Left kidney (tissue), 8 donors: ENCODE results near the gene TMEM134. TPM values are rescaled to one million over a fixed set of nuclear protein-coding genes. Genes with fewer than 3 reads are reported as not detected.
"Not testable (repeated sequence)": the region's sequence is repeated elsewhere in the genome, so short reads cannot be mapped to it uniquely, and the experiment has no call there.

Experiments used
- DNase-seq: peaks from one replicate; pipeline ENCODE4 v3.0.0-alpha.2; 2013
- long read RNA-seq, 8 donors: transcript quantifications; one replicate each; lab custom pipeline, GENCODE V29; 2026
- polyA plus RNA-seq: library from polyadenylated mRNA; unstranded; fragments of 120-200 nt; gene quantifications from one replicate; pipeline ENCODE4 v1.2.1, GENCODE V29; 2013; ENCODE audit not compliant: insufficient read length

The TMEM134 gene, protein sequence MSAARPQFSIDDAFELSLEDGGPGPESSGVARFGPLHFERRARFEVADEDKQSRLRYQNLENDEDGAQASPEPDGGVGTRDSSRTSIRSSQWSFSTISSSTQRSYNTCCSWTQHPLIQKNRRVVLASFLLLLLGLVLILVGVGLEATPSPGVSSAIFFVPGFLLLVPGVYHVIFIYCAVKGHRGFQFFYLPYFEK
- 39.4 TPM for polyA plus RNA-seq
- long read RNA-seq, donor 1, transcript TMEM134-201 (7 exons, 3,534 nt), result major isoform, 27 of 60 reads
- long read RNA-seq, donor 1, transcript TMEM134-205 (3 exons, 565 nt), result minor isoform, 13 of 60 reads
- long read RNA-seq, donor 1, partial matches to known transcripts, result 0 of 60 reads
- long read RNA-seq, donor 1, other reads (novel, unspliced or antisense), result 14 of 60 reads
- long read RNA-seq, donor 2, transcript TMEM134-201 (7 exons, 3,534 nt), result major isoform, 20 of 39 reads
- long read RNA-seq, donor 2, transcript TMEM134-205 (3 exons, 565 nt), result minor isoform, 5 of 39 reads
- long read RNA-seq, donor 2, partial matches to known transcripts, result 0 of 39 reads
- long read RNA-seq, donor 2, other reads (novel, unspliced or antisense), result 7 of 39 reads
- long read RNA-seq, donor 3, transcript TMEM134-201 (7 exons, 3,534 nt), result major isoform, 13 of 42 reads
- long read RNA-seq, donor 3, transcript TMEM134-205 (3 exons, 565 nt), result minor isoform, 7 of 42 reads
- long read RNA-seq, donor 3, partial matches to known transcripts, result 11 of 42 reads
- long read RNA-seq, donor 3, other reads (novel, unspliced or antisense), result 6 of 42 reads
- long read RNA-seq, donor 4, transcript TMEM134-201 (7 exons, 3,534 nt), result major isoform, 5 of 7 reads
- long read RNA-seq, donor 4, partial matches to known transcripts, result 0 of 7 reads
- long read RNA-seq, donor 4, other reads (novel, unspliced or antisense), result 0 of 7 reads
- long read RNA-seq, donor 5, transcript TMEM134-201 (7 exons, 3,534 nt), result major isoform, 49 of 81 reads
- long read RNA-seq, donor 5, transcript TMEM134-205 (3 exons, 565 nt), result minor isoform, 12 of 81 reads
- long read RNA-seq, donor 5, partial matches to known transcripts, result 0 of 81 reads
- long read RNA-seq, donor 5, other reads (novel, unspliced or antisense), result 17 of 81 reads
- long read RNA-seq, donor 6, transcript TMEM134-201 (7 exons, 3,534 nt), result major isoform, 24 of 44 reads
- long read RNA-seq, donor 6, transcript TMEM134-205 (3 exons, 565 nt), result minor isoform, 6 of 44 reads
- long read RNA-seq, donor 6, partial matches to known transcripts, result 6 of 44 reads
- long read RNA-seq, donor 6, other reads (novel, unspliced or antisense), result 5 of 44 reads
- long read RNA-seq, donor 7, transcript TMEM134-201 (7 exons, 3,534 nt), result major isoform, 42 of 75 reads
- long read RNA-seq, donor 7, transcript TMEM134-205 (3 exons, 565 nt), result minor isoform, 7 of 75 reads
- long read RNA-seq, donor 7, partial matches to known transcripts, result 5 of 75 reads
- long read RNA-seq, donor 7, other reads (novel, unspliced or antisense), result 12 of 75 reads
- long read RNA-seq, donor 8, transcript TMEM134-201 (7 exons, 3,534 nt), result major isoform, 11 of 18 reads
- long read RNA-seq, donor 8, partial matches to known transcripts, result 0 of 18 reads
- long read RNA-seq, donor 8, other reads (novel, unspliced or antisense), result 6 of 18 reads

DNA sequence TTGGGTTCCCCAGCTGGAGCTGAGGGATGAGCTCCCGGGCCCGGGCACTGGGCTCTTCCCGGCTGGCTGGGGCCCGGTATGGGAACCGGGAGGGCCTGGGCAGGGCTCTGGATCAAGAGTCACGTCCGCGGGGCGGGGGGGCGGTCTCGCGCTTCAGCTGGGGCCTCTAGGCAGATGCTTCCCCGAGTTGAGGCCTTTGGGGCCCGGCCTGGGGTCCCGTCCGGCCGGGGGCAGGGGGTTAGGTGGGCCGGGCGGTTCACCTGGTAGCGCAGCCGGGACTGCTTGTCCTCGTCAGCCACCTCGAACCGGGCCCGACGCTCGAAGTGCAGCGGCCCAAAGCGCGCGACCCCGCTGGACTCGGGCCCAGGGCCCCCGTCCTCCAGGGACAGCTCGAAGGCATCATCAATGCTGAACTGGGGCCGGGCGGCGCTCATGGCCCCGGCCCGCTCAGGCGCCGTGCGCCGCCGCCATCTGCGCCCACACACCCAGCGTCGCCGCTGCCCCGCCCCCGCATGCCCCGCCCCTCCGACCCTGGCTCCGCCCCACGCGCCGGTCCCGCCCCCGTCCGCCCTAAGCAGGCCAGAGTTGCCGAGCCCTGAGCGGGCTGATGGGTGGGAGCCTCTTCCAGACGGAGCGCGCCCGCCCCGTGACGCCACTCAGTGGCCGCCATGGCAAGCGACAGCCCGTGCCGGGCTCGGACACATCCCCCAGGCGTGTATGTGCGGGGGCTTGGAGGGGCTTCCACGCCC is at the start of gene TMEM134:
Gene TMEM134, minus strand, starts transcription at position 493 of the 749 bp plus-strand sequence. Its CDS starts 59 bp downstream, at position 434.
- DNase-seq, result peak; percentile 89

- no peak for DNase-seq
Measured at GRCh38 chr11:67517784-67518552, 48.9 kb upstream of the TMEM134 start.

DNA sequence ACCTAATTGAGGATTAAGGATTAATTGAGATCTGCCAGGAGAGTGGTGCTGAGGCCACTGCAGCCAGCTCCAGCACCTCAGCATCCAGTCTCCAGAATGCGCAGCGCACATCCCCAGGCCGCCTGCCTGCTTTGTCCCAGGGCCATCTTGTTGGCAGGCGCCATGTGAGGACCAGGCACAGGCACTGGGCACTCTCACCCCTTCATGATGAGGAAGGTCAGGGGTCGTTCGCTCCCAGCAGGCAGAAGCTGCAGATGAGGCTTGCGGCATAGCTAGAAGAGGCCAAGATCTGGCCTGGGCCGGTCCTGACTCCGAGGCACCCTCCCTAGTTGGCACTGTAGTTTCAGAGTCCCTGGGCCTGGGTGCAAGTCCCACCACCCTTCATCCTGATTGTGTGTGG is 47.8 kb upstream of the TMEM134 start:
- no peak for DNase-seq

- no peak for DNase-seq
Measured at GRCh38 chr11:67514116-67514515, 45.1 kb upstream of the TMEM134 start.

DNA sequence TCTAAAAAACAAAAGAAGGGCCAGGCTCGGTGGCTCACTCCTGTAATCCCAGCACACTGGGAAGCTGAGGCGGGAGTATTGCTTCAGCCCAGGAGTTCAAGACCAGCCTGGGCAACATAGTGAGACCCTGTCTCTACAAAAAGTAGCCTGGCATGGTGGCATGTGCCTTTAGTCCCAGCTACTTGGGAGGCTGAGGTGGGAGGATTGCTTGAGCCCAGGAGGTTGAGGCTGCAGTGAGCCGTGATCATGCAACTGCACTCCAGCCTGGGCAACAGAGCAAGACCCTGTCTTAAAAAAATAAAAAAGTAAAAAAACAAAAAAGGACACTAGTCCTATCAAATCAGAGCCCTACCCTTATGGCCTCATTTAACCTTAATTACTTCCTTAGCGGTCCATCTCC is 42.5 kb upstream of the TMEM134 start:
- DNase-seq, result not testable (repeated sequence)

DNA sequence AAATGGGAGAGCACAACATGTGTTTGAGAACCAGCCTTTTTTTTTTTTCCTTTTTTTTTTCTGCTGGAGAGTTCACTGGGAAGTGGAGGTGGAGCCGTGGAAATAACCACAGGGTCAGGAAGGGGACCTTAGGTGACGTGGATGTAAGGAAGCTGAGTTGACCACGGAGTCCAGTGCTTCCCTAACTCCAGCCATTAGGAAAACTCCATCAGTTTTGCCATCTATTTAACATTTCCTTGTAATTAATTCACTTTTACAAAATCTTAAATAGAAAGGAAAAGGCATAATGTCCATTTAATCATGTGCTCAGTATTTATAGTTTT is 40.9 kb upstream of the TMEM134 start:
- no peak for DNase-seq

DNA sequence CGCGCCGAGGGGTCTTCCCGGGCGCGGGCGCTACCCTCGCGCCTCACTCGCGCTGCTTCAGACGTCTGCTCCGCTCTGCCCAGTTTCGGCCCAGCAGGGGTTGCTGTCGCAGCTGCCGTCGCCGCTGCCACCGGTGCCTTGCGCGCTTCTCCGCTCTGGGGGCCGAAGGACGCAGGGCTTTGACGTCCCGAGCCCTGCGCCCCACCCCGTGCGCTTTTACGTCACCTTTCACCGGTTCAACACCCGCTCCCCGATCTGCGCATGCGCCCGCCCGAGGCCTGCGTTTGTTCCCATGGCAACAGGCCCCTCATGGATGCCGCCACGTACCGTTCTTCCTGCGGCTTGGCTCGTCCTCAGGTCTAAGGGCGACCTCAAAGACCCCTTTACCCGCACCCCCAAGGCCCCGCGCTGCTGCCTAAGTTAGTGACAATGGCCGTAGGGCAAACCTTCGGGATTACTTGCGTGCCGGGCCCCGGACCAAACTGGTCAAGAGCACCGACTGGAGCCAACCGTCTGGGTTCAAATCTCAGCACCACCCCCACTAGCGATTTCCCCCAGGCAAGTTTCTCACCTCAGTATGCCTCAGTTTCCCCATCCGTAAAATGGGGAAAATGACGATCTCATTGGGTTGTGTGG is 39.6 kb upstream of the TMEM134 start:
- peak; percentile 96 for DNase-seq

- peak; percentile 98 for DNase-seq
Measured at GRCh38 chr11:67507864-67508485, 38.9 kb upstream of the TMEM134 start, which contains the start of gene CDK2AP2. CDK2AP2 (minus strand) TSS chr11:67508162; CDS start chr11:67508082, 80 bp downstream.

- DNase-seq, result peak; percentile 21
Measured at GRCh38 chr11:67507242-67507863, 38.3 kb upstream of the TMEM134 start.

DNA sequence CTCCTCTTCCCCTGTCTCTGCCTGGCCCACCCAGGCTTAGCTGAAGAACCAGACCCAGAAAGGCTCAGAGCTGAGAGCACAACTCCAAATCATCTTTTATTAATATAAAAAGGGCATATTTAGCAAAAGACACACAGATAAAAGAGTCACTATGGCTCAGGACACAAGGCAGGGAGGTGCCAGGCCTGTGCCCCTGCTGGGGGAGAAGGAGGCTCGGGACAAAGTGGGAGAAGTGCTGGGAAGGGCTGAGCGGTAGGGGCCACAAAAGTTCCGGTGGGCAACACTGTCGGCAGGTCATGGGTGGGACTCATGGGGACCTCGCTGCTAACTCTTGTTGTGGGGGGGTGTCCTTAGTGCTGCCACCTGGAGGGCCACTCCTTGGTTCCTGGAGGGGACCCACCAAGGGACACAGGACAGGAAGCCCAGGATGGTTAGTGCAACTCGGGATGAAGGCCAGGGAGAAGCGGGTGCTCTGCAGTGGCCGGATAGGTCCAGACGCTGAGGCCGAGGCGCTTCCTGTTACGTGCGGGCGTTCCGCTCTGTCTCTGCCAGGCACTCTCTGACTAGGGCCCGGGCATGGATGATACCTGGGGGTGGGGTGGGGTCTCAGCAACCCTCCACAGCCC is 37.5 kb upstream of the TMEM134 start:
- DNase-seq, result no peak

GRCh38 chr11:67505605-67506396 is 36.8 kb upstream of the TMEM134 start:
- DNase-seq, result peak; percentile 82

- DNase-seq, result peak; percentile 53
Measured at GRCh38 chr11:67504950-67505581, 36.0 kb upstream of the TMEM134 start, which contains the start of gene PITPNM1. PITPNM1 (minus strand) TSS chr11:67505363; CDS start chr11:67504180, 1,183 bp downstream.

DNA sequence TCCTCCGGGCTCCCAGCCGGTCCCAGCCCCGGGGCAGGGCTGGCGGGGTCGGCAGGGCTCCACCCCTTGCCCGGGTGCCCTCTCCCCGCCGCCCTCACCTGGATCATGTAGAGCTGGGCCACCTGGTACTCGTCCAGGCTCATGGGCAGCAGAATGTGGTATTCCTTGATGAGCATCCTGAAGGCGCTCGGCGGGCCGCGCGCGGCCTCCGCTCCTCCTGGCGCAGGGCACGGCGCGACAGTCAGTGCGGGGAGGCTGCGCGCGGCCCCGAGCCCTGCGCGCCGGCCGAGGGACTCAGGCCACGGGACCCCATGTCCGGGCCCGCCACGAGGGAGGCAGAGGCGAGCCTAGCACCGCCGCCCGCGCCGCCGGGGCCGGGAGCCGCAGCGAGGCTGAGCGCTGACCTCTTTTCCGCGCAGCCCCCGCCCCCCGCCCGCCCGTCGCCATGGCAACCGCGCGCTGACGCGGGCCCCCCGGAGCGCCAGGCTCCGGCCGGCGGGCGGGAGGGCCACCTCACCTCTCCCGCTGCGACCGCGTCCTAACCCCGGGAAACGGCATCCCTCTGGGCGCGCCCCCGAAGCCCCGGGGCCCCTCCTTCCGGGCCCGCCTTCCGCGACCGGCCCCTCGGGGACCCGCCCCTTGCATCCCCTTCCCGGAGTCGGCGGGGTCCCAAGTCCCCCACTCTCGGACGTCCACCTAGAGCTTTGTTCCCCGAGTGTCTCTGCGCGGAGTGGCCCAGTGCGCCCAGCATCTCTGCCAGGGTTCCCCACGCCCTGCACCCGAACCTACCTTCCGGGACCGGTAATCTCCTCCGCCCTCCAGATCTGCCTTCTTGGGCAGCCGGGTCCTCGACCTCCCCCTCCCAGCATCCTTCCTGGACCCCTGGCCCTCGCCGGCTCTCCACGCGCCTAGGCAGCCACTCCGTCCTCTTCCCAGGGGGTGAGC is 35.2 kb upstream of the TMEM134 start:
- peak; percentile 25 for DNase-seq

- DNase-seq, result no peak
Measured at GRCh38 chr11:67503119-67504004, 34.3 kb upstream of the TMEM134 start.
